Measurements from ENCODE around the gene DCDC2B. TPM values are rescaled to one million over a fixed set of nuclear protein-coding genes. Genes with fewer than 3 reads are reported as not detected.

The DCDC2B gene
- total RNA-seq, 1 experiment from 2014 or later: not detected

GRCh38 chr1:32256473-32257226 is 47.8 kb downstream of the DCDC2B start:
- H3K4me1 Mint-ChIP-seq: peaks cover 8 to 10% of the 10 kb centered on the region in 2 experiments; a peak in 3 of 4 replicates
- Histone ChIP-seq H2BK20ac (ENCODE audit: low read depth, low read length, poor library complexity, severe bottlenecking) (no peak overlapping the region), H4K8ac (replicated peaks; ENCODE audit: insufficient read length, low read depth, low read length) (no peak overlapping the region), H2BK5ac (ENCODE audit: insufficient read length, low read length) (no peak overlapping the region), H2BK120ac (ENCODE audit: low read depth, low read length, poor library complexity, severe bottlenecking) (no peak overlapping the region), H3K9ac (ENCODE audit: extremely low read depth, insufficient read length, low read length) (no peak overlapping the region), H3K27ac (ENCODE audit: insufficient read length, low read depth, low read length) (no peak overlapping the region), H2AFZ (ENCODE audit: low read length) (no peak overlapping the region), H3K9me3 (ENCODE audit: control insufficient read depth, low read depth, low read length) (no peaks in the 10 kb centered on the region), H3K23me2 (ENCODE audit: insufficient read length, low read depth, low read length, poor library complexity, severe bottlenecking) (no peaks in the 10 kb centered on the region), H3K79me1 (ENCODE audit: insufficient read depth, low read depth, low read length, poor library complexity, severe bottlenecking) (no peaks in the 10 kb centered on the region), H3K4me1 (ENCODE audit: insufficient read depth, low read length) (peaks cover 4% of the 10 kb centered on the region; the same call in 1 of the 2 replicates), H2AK5ac (ENCODE audit: insufficient read length, low read length) (no peak overlapping the region), H4K20me1 (ENCODE audit: control insufficient read depth, insufficient read depth, insufficient read length) (no peaks in the 10 kb centered on the region), H3K14ac (ENCODE audit: insufficient read depth, low read length) (no peak overlapping the region), H3K4me2 (ENCODE audit: insufficient read depth, insufficient read length, low read length) (no peak overlapping the region), H4K91ac (ENCODE audit: insufficient read length, low read depth, low read length) (no peak overlapping the region), H3T11ph (ENCODE audit: low read length) (no peak overlapping the region), H3K18ac (ENCODE audit: insufficient read length, low read depth, low read length) (no peak overlapping the region), H2BK12ac (ENCODE audit: insufficient read length, low read depth, low read length) (no peak overlapping the region), H4K5ac (ENCODE audit: insufficient read length, low read depth, low read length) (no peak overlapping the region), H3K56ac (ENCODE audit: insufficient read length, low read depth, low read length) (no peak overlapping the region), H2BK15ac (ENCODE audit: low read depth, low read length) (no peak overlapping the region), H3K79me2 (ENCODE audit: insufficient read depth, low read length) (no peaks in the 10 kb centered on the region), H3K4ac (ENCODE audit: low read depth, low read length) (no peak overlapping the region), H3K23ac (ENCODE audit: insufficient read length, low read depth, low read length) (no peak overlapping the region), H3K27me3 (ENCODE audit: insufficient read depth, low read length) (no peaks in the 10 kb centered on the region; the same call in 1 of the 2 replicates)
- no peaks in the 10 kb centered on the region; a peak in 1 of 5 replicates for H3K9me3 Mint-ChIP-seq
- no peak overlapping the region for H3K4me3 Mint-ChIP-seq
- no peak for TF ChIP-seq CTCF (conservative IDR thresholded peaks at IDR 0.05)
- DNase-seq: no peak
- H3K27me3 Mint-ChIP-seq (ENCODE audit: low read depth): peaks cover under 1% of the 10 kb centered on the region; the same call in 1 of the 2 replicates
- WGBS (ENCODE audit: extremely low coverage, insufficient read length, low lambda C conversion rate): no CpG with 5 or more reads among the region's 9 CpGs
- H3K27ac Mint-ChIP-seq: no peak overlapping the region
- no peaks in the 10 kb centered on the region for H3K36me3 Mint-ChIP-seq (ENCODE audit: insufficient read depth in 1 of 3, low read depth in 3 of 3)
